Stimulated activated effector memory CD8-positive, alpha-beta T cell treated with anti-CD3 and anti-CD28 coated beads, Interleukin-12 subunit alpha, Interleukin-12 subunit beta, amount 100 ng/mL, for 72 hours (primary cell): ENCODE results near the gene RIMS4.
"Not testable (repeated sequence)": the region's sequence is repeated elsewhere in the genome, so short reads cannot be mapped to it uniquely, and the experiment has no call there.

Experiments used
- ATAC-seq: fragments of 150-1000 bp; cut with Tn5 transposase; 2 replicates; pipeline ENCODE4 v1.10.0; 2021
- DNase-seq, 2 donors: peaks; one replicate each; pipeline ENCODE4 v3.0.0; 2021 to 2022; ENCODE audit warnings: low spot score in 2 of 2
- H3K27ac Mint-ChIP-seq: one replicate; pipeline ENCODE4 v1.8.0; 2022; ENCODE audit warnings: mild to moderate bottlenecking, mixed read lengths
- H3K36me3 Mint-ChIP-seq: one replicate; pipeline ENCODE4 v1.8.0; 2022; ENCODE audit warnings: mild to moderate bottlenecking, mixed read lengths
- H3K4me1 Mint-ChIP-seq: one replicate; pipeline ENCODE4 v1.8.0; 2022; ENCODE audit warnings: mixed read lengths
- H3K4me3 Mint-ChIP-seq: one replicate; pipeline ENCODE4 v1.8.0; 2022; ENCODE audit warnings: mild to moderate bottlenecking, mixed read lengths
- H3K9me3 Mint-ChIP-seq: one replicate; pipeline ENCODE4 v1.8.0; 2022; ENCODE audit warnings: mixed read lengths

RIMS4 gene

GRCh38 chr20:44768256-44768655, 42.1 kb downstream of the RIMS4 start:
- no peaks in the 10 kb centered on the region for H3K9me3 Mint-ChIP-seq
- ATAC-seq (no peak), DNase-seq (no peak)
- no peaks in the 10 kb centered on the region for H3K4me1 Mint-ChIP-seq
- H3K36me3 Mint-ChIP-seq: no peaks in the 10 kb centered on the region
- no peak overlapping the region for H3K27ac Mint-ChIP-seq
- H3K4me3 Mint-ChIP-seq: no peak overlapping the region

GRCh38 chr20:44765701-44766347, 44.5 kb downstream of the RIMS4 start:
- Mint-ChIP-seq H3K36me3 (no peaks in the 10 kb centered on the region), H3K4me1 (no peaks in the 10 kb centered on the region), H3K27ac (no peak overlapping the region), H3K4me3 (no peak overlapping the region), H3K9me3 (no peaks in the 10 kb centered on the region)
- DNase-seq (no peak), ATAC-seq (no peak)

GRCh38 chr20:44765091-44765490, 45.3 kb downstream of the RIMS4 start:
- Mint-ChIP-seq H3K27ac (no peak overlapping the region), H3K4me3 (no peak overlapping the region), H3K36me3 (no peaks in the 10 kb centered on the region), H3K4me1 (no peaks in the 10 kb centered on the region), H3K9me3 (no peaks in the 10 kb centered on the region)
- no peak for DNase-seq
- ATAC-seq: no peak

- DNase-seq, ATAC-seq, H3K4me1 Mint-ChIP-seq, H3K27ac Mint-ChIP-seq, H3K36me3 Mint-ChIP-seq, H3K4me3 Mint-ChIP-seq, H3K9me3 Mint-ChIP-seq: not testable (repeated sequence)
Observed at GRCh38 chr20:44763798-44764197, 46.5 kb downstream of the RIMS4 start.

- no peak for ATAC-seq
- Mint-ChIP-seq H3K4me3 (no peak overlapping the region), H3K9me3 (no peaks in the 10 kb centered on the region), H3K27ac (no peak overlapping the region), H3K4me1 (no peaks in the 10 kb centered on the region), H3K36me3 (no peaks in the 10 kb centered on the region)
- DNase-seq: no peak
Observed at GRCh38 chr20:44762466-44763140, 47.7 kb downstream of the RIMS4 start.

- ATAC-seq: no peak
Observed at GRCh38 chr20:44761423-44761822, 48.9 kb downstream of the RIMS4 start.

GRCh38 chr20:44759595-44759994, 50.8 kb downstream of the RIMS4 start:
- Mint-ChIP-seq H3K4me3 (no peak overlapping the region), H3K36me3 (no peaks in the 10 kb centered on the region), H3K4me1 (no peaks in the 10 kb centered on the region), H3K9me3 (no peaks in the 10 kb centered on the region), H3K27ac (no peak overlapping the region)
- DNase-seq (no peak), ATAC-seq (no peak)

More at GRCh38 chr20:44761423-44761822, 48.9 kb downstream of the RIMS4 start:
- no peak for DNase-seq
- Mint-ChIP-seq H3K9me3 (no peaks in the 10 kb centered on the region), H3K36me3 (no peaks in the 10 kb centered on the region), H3K4me1 (no peaks in the 10 kb centered on the region), H3K4me3 (no peak overlapping the region), H3K27ac (no peak overlapping the region)

- Mint-ChIP-seq H3K9me3 (no peaks in the 10 kb centered on the region), H3K36me3 (no peaks in the 10 kb centered on the region), H3K4me3 (no peak overlapping the region), H3K27ac (no peak overlapping the region), H3K4me1 (no peaks in the 10 kb centered on the region)
- DNase-seq (no peak), ATAC-seq (no peak)
Observed at GRCh38 chr20:44758247-44759101, 51.9 kb downstream of the RIMS4 start.

- Mint-ChIP-seq H3K9me3 (no peaks in the 10 kb centered on the region), H3K4me1 (no peaks in the 10 kb centered on the region), H3K27ac (no peak overlapping the region), H3K4me3 (no peak overlapping the region), H3K36me3 (no peaks in the 10 kb centered on the region)
- no peak for ATAC-seq
- DNase-seq: no peak
Observed at GRCh38 chr20:44756956-44757355, 53.4 kb downstream of the RIMS4 start.

GRCh38 chr20:44756011-44756688, 54.2 kb downstream of the RIMS4 start:
- ATAC-seq (no peak), DNase-seq (no peak)
- no peaks in the 10 kb centered on the region for H3K4me1 Mint-ChIP-seq
- no peaks in the 10 kb centered on the region for H3K9me3 Mint-ChIP-seq
- no peaks in the 10 kb centered on the region for H3K36me3 Mint-ChIP-seq
- no peak overlapping the region for H3K27ac Mint-ChIP-seq
- no peak overlapping the region for H3K4me3 Mint-ChIP-seq

GRCh38 chr20:44754554-44754953, 55.8 kb downstream of the RIMS4 start:
- Mint-ChIP-seq H3K9me3 (no peaks in the 10 kb centered on the region), H3K4me1 (no peaks in the 10 kb centered on the region), H3K36me3 (no peaks in the 10 kb centered on the region), H3K4me3 (no peak overlapping the region), H3K27ac (no peak overlapping the region)
- DNase-seq (no peak), ATAC-seq (no peak)

GRCh38 chr20:44752099-44752931, 58.0 kb downstream of the RIMS4 start:
- H3K4me1 Mint-ChIP-seq: peaks cover 4% of the 10 kb centered on the region
- DNase-seq (no peak), ATAC-seq (no peak)
- no peaks in the 10 kb centered on the region for H3K9me3 Mint-ChIP-seq
- peaks cover under 1% of the 10 kb centered on the region for H3K36me3 Mint-ChIP-seq
- H3K27ac Mint-ChIP-seq: no peak overlapping the region
- H3K4me3 Mint-ChIP-seq: no peak overlapping the region

GRCh38 chr20:44750081-44750805, 60.1 kb downstream of the RIMS4 start:
- ATAC-seq (no peak), DNase-seq (no peak)
- H3K36me3 Mint-ChIP-seq: peaks cover 4% of the 10 kb centered on the region
- no peak overlapping the region for H3K27ac Mint-ChIP-seq
- H3K4me3 Mint-ChIP-seq: no peak overlapping the region
- H3K9me3 Mint-ChIP-seq: no peaks in the 10 kb centered on the region
- H3K4me1 Mint-ChIP-seq: peaks cover 18% of the 10 kb centered on the region

GRCh38 chr20:44748005-44748370, 62.4 kb downstream of the RIMS4 start:
- Mint-ChIP-seq H3K36me3 (peaks cover 4% of the 10 kb centered on the region), H3K9me3 (no peaks in the 10 kb centered on the region), H3K4me1 (peaks cover 23% of the 10 kb centered on the region), H3K4me3 (no peak overlapping the region), H3K27ac (no peak overlapping the region)
- DNase-seq (no peak), ATAC-seq (no peak)
